Measurements from ENCODE around the gene DYNLT2.

Gene DYNLT2

GRCh38 chr6:169729961-169730360 is 21.4 kb downstream of the DYNLT2 start:
- no peak for TF ChIP-seq CTCF (IDR thresholded peaks at IDR 0.05; ENCODE audit: low read depth, low read length)
- no peak for DNase-seq (ENCODE audit: extremely low read depth, low read depth)

- no peak for TF ChIP-seq CTCF (IDR thresholded peaks at IDR 0.05; ENCODE audit: low read depth, low read length)
- DNase-seq (ENCODE audit: extremely low read depth, low read depth) = no peak
These were observed 24.4 kb downstream of the DYNLT2 start for GRCh38 chr6:169726963-169727362.

- no peak for DNase-seq (ENCODE audit: extremely low read depth, low read depth)
- TF ChIP-seq CTCF (IDR thresholded peaks at IDR 0.05; ENCODE audit: low read depth, low read length) = no peak
These were observed 25.3 kb downstream of the DYNLT2 start for GRCh38 chr6:169726049-169726400.

DNA sequence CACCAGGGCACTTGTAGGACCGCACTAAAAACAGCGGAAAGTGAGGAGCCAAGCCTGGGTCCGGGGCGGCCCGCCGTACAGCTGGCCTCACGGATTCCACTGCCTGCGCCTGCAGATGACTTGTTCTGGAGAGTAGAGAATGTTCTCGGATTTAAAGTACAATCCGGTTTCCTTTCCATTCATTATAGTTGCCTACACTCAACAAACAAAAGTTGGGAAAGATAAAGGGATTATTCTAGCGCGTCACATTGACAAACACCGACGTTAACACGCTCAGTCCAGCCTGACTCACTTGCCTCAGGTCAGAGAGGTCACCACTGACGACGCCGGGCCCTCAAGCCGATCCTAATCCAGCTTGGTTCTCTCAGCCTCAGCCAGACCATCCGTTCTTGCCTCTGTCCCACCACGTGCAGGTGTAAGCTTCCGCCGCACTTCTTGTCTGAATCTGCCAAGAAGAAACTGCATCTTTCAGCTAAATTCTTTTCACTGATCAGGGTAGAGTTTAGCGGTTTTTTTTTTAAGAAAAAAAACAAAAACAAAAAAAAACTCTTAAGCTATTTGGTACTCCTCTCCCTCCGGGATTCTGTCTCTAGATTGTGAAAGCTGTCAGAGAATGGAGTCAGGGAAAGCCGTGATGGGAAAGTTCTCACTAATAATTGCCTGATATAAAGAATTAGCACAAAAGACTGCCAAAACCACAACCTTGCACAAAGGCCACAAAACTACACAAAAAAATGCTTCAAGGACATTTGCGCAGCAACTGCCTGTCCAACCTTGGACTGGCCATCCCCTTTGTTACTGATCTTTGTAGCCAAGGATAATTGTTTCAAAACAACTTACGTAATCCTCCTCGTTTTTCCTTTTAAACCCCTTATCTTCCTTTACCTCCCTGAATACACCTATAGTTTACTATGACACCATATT is 26.0 kb downstream of the DYNLT2 start:
- no peak for TF ChIP-seq CTCF (IDR thresholded peaks at IDR 0.05; ENCODE audit: low read depth, low read length)
- no peak for DNase-seq (ENCODE audit: extremely low read depth, low read depth)

DNA sequence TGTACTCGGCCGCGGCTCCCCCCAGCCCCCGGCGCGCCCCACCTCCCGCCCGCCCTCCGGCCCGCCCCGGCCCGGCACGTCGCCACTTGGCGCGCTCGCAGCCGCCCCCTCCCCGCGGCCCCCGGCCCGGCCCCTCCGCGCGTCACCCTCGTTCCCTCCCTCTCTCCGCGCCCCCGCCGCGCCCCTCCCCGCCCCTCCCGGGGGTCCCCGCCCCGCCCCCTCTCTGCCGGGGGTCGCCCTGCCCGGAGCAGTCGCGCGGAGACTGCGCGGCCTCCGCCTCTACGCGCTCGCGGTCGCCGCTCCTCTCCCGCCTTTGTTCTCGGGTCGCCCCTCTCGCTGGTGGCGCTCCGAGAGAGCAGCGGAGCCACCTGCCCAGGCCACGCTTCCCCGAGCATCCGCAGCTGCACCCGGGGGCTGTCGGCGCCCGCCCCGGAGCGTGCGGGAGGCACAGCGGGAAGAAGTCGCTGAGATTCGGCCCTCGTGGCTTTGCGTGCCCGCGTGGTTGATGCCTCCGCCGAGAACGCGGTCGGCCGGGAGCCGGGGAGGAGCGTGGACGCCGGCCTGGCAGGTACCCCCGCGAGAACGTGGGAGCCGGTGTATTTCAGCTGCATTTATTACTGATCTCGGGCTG is 26.8 kb downstream of the DYNLT2 start, which contains the start of gene PHF10:
Gene PHF10, minus strand, starts transcription at position 7 of the 631 bp plus-strand sequence. CDS start 569 bp downstream, outside the sequence.
- no peak for DNase-seq (ENCODE audit: extremely low read depth, low read depth)
- TF ChIP-seq CTCF (IDR thresholded peaks at IDR 0.05; ENCODE audit: low read depth, low read length) = no peak

DNA sequence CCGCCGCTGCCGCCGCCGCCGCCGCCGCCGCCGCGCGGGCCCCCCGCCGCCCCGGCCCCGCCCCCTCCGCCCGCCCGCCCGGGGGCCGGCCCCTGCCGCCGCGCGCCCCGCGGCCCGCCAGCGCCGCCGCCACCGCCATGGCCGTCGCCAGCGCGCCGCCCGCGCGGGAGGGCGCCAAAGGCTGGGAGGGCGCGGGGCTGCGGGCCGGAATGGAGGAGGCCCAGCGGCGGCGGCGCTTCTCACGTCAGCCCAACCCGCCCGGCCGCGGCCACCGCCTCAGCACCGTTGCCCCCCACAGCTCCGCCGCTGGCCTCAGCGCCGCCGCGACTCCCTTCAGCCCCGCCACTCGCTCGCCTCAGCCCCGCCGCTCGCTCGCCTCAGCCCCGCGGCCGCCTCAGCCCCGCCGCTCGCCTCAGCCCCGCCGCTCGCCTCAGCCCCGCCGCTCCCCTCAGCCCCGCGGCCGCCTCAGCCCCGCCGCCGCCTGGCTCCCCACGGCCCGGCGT is 27.3 kb downstream of the DYNLT2 start:
- no peak for TF ChIP-seq CTCF (IDR thresholded peaks at IDR 0.05; ENCODE audit: low read depth, low read length)
- DNase-seq (ENCODE audit: extremely low read depth, low read depth) = no peak
